GM20431 (cell line): Measurements from ENCODE around the gene SLC35D1.
"Not testable (repeated sequence)": the region's sequence is repeated elsewhere in the genome, so short reads cannot be mapped to it uniquely, and the experiment has no call there.

Source experiments
- in situ Hi-C: fragments of 300-500 bp; cut with MseI, MboI; formaldehyde crosslinking; loops from one replicate; pipeline ENCODE4 v1.15.0; 2020; ENCODE audit warnings: low sequenced_read_pairs; ENCODE audit not compliant: unreplicated experiment

The SLC35D1 gene

DNA sequence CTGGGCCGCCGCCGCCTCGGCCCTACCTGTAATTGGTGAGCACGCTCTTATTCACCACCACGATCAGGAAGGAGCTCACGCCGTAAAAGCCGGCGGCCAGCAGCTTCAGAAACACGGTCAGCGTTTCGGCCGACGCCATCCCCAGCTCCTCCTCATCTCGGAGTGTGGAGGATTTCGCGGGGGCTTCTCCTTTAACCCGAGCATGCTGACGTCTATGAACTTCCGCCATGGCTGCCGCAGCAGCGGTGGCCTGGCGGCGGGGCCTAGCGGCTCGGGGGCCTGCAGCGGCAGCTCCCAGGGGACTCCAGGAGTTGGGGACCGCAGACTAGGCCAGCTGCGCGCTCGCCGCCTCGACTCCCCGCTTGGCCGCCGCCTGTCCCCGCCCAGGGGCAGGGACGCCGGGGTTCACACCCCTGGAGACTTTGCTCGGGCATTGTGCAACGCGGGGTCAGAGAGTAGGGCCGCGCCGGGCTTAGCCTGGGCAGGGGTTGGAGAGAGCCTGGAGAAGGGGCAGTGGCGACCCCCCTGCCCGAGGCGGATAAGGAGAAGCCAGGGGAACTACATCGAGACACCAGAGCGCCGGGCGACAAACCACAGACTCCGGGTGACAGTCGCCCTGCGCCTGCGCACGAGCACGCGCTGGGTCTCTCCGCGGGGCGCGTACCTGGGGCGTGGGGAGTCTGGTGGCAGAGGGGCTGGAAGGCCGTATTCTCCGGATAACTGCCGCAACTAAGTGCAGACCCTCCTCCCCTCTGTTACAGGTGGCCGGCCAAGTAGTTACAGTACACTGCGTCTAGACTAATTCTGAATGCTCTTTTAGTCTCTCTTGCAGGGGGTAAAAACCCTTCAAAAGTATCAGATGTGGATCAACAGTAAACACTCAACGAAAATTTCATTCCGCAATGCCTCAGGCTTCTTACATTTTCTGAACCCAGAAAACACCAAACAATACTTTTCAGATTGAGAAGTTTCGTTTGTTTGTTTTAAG, at the start of gene SLC35D1:
Gene SLC35D1 (minus strand): TSS at position 364 of the 988 bp plus-strand sequence. CDS start 135 bp downstream, at position 229.
- in situ Hi-C loops = no loop called here

DNA sequence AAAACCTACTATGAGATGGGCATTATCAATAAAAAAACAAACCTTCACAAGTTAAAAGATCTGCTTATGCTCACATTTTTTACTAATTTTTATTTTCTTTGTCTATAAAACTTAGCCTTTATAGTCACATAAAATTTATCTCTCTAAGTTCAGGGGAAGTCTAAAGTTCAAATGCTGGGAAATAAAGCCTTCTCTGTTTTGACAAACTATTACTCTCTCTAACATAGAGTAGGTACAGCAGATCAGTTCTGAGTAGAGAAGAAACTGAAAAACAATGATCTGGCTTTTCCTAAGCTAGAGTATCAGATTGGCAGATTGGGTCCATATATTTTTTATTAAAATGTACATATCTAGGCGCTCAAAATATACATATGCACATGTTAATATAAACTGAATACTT, 49.6 kb upstream of the SLC35D1 start:
- in situ Hi-C loops = no loop called here

DNA sequence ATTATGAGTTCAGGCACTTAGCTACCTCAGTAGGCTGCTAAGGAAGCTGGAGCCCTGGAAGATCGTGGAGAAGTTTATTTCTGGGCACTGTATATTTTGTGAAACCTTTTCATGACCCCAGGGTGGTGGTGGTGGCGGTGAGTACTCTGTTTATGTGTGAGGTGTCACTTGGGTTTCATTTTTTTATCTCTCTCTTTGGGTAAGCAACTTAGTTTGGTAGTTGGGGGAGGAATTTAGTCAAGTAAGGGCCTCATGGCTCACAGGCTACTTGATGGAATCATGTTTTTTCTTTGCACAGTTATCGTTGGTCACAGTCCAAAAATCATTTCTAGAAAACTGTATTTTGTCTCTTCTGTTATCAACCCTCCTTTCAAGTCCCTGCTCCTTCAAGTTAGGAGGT, 46.9 kb upstream of the SLC35D1 start:
- in situ Hi-C loops = no loop called here

GRCh38 chr1:67097305-67097704, 43.4 kb upstream of the SLC35D1 start:
- in situ Hi-C loops = no loop called here

DNA sequence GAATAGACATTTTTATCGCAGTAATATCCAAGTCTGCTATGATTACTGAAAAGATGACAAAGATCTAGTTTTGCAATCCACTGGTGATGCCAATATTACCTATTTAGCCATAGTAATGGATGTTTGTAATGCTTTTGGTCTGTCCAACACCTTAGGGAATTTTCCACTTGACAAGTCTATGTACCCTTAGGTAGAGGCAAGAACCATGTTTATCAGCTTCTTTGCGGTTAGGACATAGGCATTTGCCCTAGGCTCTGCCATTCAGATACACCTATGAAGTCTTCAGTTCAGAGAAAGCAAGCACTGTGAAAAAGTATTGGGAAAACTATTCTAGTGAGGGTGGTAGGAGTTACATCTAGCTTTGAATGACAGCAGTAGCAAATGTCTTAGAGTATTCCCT, 40.2 kb upstream of the SLC35D1 start:
- in situ Hi-C loops = no loop called here

GRCh38 chr1:67089685-67090208, 35.8 kb upstream of the SLC35D1 start:
- in situ Hi-C loops = no loop called here

DNA sequence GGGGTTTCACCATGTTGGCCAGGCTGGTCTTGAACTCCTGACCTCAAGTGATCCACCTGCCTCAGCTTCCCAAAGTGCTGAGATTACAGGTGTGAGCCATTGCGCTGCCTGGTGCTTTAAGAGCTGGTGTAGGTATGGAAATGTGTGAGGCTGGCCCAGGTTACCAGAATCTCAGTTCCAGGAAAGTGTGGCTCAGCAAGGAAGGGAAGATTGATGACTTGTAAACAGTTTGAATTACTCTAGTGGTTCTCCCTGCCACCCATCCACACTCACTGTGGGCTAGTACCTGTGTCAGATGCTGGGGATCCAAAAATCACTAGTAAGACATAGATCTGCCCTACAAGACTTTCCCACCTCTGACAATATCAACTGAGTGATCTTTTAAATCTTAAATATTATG, 34.5 kb upstream of the SLC35D1 start:
- in situ Hi-C loops = no loop called here

- in situ Hi-C loops = no loop called here
These were observed 31.4 kb upstream of the SLC35D1 start for GRCh38 chr1:67085326-67085725.

- in situ Hi-C loops = no loop called here
These were observed 30.9 kb upstream of the SLC35D1 start for GRCh38 chr1:67084765-67085318.

GRCh38 chr1:67078291-67078690, 24.3 kb upstream of the SLC35D1 start:
- in situ Hi-C loops = no loop called here

GRCh38 chr1:67077593-67077992, 23.6 kb upstream of the SLC35D1 start:
- in situ Hi-C loops = no loop called here

DNA sequence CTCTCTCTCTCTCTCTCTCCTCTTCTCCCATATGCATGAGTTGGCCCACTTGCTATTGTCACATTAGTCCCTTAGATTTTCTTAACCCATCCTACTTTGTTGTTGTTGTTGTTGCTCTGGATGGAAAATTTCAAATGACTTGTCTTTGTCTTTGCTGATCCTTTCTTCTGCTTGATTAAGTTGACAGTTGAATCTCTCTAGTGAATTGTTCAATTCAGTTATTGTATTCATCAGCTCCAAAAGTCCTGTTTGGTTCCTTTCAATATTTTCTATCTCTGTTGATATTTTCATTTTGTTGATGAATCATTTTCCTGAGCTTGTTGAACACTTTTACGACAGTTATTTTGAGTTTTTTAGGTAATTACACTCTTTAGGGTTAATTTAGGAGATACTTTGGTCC, 18.8 kb upstream of the SLC35D1 start:
- in situ Hi-C loops = no loop called here

DNA sequence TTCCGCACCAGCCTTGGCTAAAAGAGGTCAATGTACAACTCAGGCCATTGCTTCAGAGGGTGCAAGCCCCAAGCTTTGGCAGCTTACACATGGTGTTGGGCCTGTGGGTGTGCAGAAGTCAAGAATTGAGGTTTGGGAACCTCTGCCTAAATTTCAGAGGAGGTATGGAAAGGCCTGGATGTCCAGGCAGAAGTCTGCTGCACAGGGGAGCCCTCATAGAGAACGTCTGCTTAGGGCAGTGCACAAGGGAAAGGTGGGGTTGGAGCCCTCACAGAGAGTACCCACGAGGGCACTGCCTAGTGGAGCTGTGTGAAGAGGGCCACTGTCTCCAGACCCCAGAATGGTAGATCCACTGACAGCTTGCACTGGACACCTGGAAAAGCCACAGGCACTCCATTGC, 13.7 kb upstream of the SLC35D1 start:
- in situ Hi-C loops = not testable (repeated sequence)

DNA sequence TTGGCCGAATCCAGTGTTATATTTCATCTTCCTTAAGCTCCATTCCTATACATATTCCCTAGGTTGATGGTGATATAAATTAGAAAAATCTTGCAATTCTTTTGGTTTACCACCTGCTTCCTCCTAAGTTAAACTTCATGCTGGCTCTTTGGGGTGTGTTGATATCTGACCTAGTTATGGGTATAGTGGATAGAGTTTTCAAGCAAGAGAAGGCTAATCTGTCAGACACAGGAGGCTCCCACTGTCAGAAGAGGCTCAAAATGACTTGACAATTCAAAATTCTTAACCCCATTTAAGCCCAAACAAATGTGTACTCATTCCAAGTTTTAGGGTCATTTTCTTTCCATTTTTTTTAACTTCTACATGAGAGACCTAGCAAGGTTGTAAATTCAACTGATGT, 8.5 kb upstream of the SLC35D1 start:
- in situ Hi-C loops = no loop called here

DNA sequence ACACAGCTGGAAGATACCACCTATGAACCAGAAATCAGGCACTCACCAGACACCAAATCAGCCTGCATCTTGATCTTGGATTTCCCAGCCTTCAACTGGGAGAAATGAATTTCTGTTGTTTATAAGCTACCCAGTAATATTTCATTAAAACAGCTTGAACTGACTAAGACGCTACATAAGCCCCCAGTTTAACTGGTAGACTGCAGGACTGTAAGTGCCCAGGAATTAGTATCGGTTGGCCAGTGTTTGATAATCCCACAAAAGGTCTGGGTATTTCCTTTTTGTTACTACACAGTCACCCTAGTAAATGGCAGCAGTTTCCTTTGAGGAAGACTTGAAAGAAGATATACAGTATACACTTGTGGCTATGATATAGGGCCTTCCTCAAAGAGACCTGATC, 7.3 kb upstream of the SLC35D1 start:
- in situ Hi-C loops = no loop called here

GRCh38 chr1:67060811-67061218, 6.9 kb upstream of the SLC35D1 start:
- in situ Hi-C loops = no loop called here

DNA sequence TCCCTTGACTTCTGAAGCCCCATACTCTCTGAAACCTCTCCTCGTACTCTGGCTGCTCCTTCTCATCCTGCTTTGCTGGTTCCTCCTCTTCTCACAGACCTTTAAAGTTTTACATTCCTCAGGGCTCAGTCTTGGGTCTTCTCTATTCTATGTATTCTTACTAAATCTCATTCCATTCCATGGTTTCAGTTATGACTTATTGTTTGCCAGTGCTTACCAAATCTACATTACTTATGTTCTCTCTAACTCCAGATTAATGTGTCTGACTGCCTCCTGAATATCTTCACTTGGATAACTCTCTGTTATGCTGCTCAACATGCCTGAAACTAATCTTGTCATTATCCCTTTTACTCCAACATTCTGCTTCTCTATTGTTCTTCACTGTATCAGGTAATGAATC, 5.4 kb upstream of the SLC35D1 start:
- in situ Hi-C loops = no loop called here

GRCh38 chr1:67058761-67059160, 4.8 kb upstream of the SLC35D1 start:
- in situ Hi-C loops = no loop called here

DNA sequence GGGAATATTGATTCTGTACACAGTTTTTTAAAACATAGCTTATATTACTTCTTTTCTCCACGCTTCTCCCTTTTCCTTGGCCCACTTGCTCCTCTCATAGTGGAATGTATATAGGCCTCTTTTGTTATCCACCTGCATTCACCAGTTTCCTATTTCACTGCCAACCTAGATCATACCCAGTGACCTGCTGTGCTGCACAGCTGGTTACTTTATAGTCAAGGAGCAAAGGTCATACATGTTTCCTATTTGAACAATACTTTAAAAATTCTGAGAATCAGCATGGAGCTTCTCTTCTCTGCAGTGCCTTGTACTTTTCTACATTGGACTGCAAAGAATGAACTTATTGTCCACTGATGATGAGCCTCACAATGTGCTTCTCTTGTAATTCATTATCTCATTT, 4.3 kb upstream of the SLC35D1 start:
- in situ Hi-C loops = no loop called here

DNA sequence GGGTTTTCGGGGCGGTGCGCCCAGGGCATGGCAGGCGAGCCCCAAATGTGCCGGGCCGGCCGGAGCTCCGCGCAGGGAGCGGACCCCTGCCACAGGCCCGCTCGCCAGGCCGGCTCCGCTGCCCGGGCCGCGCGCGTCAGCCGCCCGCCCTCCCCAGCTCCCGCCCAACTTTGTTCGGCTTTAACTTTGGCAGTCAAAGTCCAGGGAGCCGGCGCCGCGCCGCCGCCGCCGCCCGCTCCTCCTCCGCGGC, 488 bp downstream of the SLC35D1 start:
- in situ Hi-C loops = no loop called here

GRCh38 chr1:67052741-67053534, 1.0 kb downstream of the SLC35D1 start:
- in situ Hi-C loops = no loop called here
